Thymus (tissue), 11 donors: ENCODE measurements around the gene LAMA3. TPM values are rescaled to one million over a fixed set of nuclear protein-coding genes. Genes with fewer than 3 reads are reported as not detected.

Experiments
- DNase-seq, 9 donors: peaks; one replicate each; pipeline ENCODE4 v3.0.0-alpha.2; 2013; ENCODE audit warnings: low spot score in 9 of 9, low read depth in 6 of 9, missing footprints in 1 of 9
- H3K27ac ChIP-seq, 2 donors: one replicate each; pipeline ENCODE4 v1.5.1; 2013; ENCODE audit warnings: control low read depth in 1 of 2, low read depth in 1 of 2, low read length in 1 of 2, mild to moderate bottlenecking in 1 of 2, moderate library complexity in 1 of 2
- H3K27me3 ChIP-seq, 2 donors: one replicate each; pipeline ENCODE4 v1.5.1; 2013; ENCODE audit warnings: low read length in 1 of 2; ENCODE audit not compliant: control insufficient read depth in 2 of 2, insufficient read depth in 1 of 2
- H3K36me3 ChIP-seq, 2 donors: one replicate each; pipeline ENCODE4 v1.5.1; 2013; ENCODE audit warnings: low read length in 1 of 2, mild to moderate bottlenecking in 1 of 2, moderate library complexity in 1 of 2; ENCODE audit not compliant: control insufficient read depth in 2 of 2, insufficient read depth in 2 of 2
- H3K4me1 ChIP-seq, 2 donors: one replicate each; pipeline ENCODE4 v1.5.1; 2013; ENCODE audit warnings: low read length in 2 of 2; ENCODE audit not compliant: control insufficient read depth in 2 of 2, insufficient read depth in 2 of 2
- H3K4me3 ChIP-seq, 2 donors: one replicate each; pipeline ENCODE4 v1.5.1; 2013; ENCODE audit warnings: low read length in 2 of 2, control low read depth in 1 of 2, mild to moderate bottlenecking in 1 of 2
- H3K9me3 ChIP-seq, 2 donors: one replicate each; pipeline ENCODE4 v1.5.1; 2013; ENCODE audit warnings: low read length in 1 of 2, mild to moderate bottlenecking in 1 of 2; ENCODE audit not compliant: control insufficient read depth in 2 of 2, insufficient read depth in 1 of 2
- WGBS: extraction: QIAGEN DNeasy Blood & Tissue Kit; methylation state at CpG from one replicate; pipeline ENCODE4 v1.1.7; 2013; 5-methylcytosine and 5-hydroxymethylcytosine counted together
- polyA plus RNA-seq: library from polyadenylated mRNA; stranded (reverse); fragments of 200-250 nt; gene quantifications from one replicate; pipeline ENCODE4 v1.2.3, GENCODE V29; 2013
- total RNA-seq: library from RNA; stranded (reverse); fragments of 120-200 nt; gene quantifications from one replicate; pipeline ENCODE4 v1.2.4, GENCODE V29; 2013
- donor health status: healthy.

LAMA3 gene
- total and polyA plus RNA-seq, 2 donors, result 8.9 to 50.1 TPM

DNA sequence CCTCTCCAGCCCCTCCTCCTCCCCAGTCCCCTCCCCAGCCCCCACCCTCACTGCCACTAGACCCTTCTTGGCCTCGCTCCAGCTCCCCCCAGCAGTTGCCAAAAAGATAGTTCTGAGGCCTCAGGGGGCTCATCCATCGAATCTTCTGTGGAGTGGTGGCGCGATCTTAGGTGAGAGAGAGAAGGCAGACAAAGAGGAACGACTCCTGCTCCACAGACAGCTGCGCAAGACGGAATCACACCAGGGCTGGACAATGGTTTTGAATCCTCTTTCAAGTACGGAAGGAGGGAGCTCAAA, 68.1 kb downstream of the LAMA3 start:
- WGBS, result 94% methylated on average over 8 of the region's 8 CpGs
- Histone ChIP-seq H3K27me3 (no peaks in the 10 kb centered on the region), H3K36me3 (no peaks in the 10 kb centered on the region), H3K4me1 (no peaks in the 10 kb centered on the region), H3K9me3 (no peaks in the 10 kb centered on the region), H3K4me3 (no peak overlapping the region), H3K27ac (no peak overlapping the region)
- no peak for DNase-seq

DNA sequence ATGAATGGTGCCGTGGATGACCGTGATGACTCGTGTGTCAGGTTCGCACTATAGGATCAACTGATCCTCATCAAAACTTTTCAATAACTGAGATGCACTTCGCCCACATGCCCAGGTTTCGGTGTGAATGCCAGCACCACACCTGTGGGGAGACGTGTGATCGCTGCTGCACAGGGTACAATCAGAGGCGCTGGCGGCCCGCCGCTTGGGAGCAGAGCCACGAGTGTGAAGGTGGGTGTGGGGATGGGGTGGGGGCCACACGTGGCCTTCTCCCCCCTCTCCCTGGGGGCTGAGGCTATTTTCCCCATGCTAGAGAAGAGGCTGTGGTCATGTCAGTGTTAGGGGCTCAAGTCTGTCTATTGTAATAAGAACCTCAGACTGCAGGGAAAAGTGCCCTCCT, 69.0 kb downstream of the LAMA3 start:
- Histone ChIP-seq H3K27ac (no peak overlapping the region), H3K36me3 (no peaks in the 10 kb centered on the region), H3K4me1 (no peaks in the 10 kb centered on the region), H3K27me3 (no peaks in the 10 kb centered on the region), H3K4me3 (no peak overlapping the region), H3K9me3 (no peaks in the 10 kb centered on the region)
- 90% methylated on average over 14 of the region's 14 CpGs for WGBS
- DNase-seq, result no peak

DNA sequence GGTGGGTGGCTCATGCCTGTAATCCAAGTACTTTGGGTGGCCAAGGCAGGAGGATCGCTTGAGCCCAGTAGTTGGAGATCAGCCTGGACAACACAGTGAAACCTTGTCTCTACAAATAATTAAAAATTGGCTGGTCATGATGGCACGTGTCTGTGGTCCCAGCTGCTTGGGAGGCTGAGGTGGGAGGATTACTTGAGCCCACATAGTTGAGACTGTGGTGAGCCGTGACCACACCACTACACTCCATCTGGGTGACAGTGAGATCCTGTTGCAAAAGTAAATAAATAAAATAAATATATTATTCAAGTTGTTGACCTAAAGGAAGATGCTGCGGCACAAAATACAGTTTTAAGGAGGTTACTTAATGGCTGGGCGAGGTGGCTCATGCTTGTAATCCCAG, 72.7 kb downstream of the LAMA3 start:
- H3K4me3 ChIP-seq, result no peak overlapping the region
- WGBS, result 97% methylated on average over 5 of the region's 5 CpGs
- no peaks in the 10 kb centered on the region for H3K36me3 ChIP-seq
- H3K9me3 ChIP-seq, result no peaks in the 10 kb centered on the region
- no peaks in the 10 kb centered on the region for H3K27me3 ChIP-seq
- no peak for DNase-seq
- H3K27ac ChIP-seq, result no peak overlapping the region
- no peaks in the 10 kb centered on the region for H3K4me1 ChIP-seq

DNA sequence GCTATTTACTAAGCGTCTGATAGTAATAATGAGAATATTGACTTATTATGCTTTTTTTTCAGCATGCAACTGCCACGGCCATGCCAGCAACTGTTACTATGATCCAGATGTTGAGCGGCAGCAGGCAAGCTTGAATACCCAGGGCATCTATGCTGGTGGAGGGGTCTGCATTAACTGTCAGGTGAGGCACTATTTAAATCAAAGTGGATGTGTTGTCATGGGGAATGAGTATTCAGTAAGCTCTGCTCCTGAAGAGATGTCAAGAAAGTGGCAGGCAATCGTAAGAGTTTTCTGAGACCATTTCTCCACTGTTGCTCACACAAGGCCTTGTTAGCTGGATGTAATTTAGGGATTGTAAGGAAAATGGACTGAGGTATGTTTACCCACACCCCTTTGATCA, 74.1 kb downstream of the LAMA3 start:
- Histone ChIP-seq H3K4me1 (no peaks in the 10 kb centered on the region), H3K9me3 (no peaks in the 10 kb centered on the region), H3K27me3 (no peaks in the 10 kb centered on the region), H3K4me3 (no peak overlapping the region), H3K36me3 (no peaks in the 10 kb centered on the region), H3K27ac (no peak overlapping the region)
- DNase-seq, result no peak
- 98% methylated on average over 4 of the region's 4 CpGs for WGBS

DNA sequence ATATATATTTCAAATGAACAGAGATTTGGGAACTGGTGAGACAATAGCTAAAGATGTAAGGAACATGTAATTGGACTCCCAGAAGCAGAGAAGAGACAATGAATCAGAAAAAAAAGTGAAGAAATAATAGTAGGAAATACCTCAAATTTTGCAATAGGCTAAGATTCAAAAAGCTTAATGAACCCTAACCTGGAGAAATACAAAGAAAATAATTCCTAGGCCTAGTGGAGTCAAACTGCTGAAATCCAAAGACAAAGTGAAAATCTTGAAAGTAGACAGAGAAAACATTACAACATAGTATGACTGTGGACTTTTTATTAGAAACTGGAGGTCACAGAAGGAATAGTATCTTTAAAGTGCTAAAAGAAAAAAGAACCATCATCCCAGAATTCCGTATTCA, 76.7 kb downstream of the LAMA3 start:
- no peaks in the 10 kb centered on the region for H3K36me3 ChIP-seq
- no peaks in the 10 kb centered on the region for H3K4me1 ChIP-seq
- no peak for DNase-seq
- H3K9me3 ChIP-seq, result no peaks in the 10 kb centered on the region
- H3K27me3 ChIP-seq, result no peaks in the 10 kb centered on the region
- no peak overlapping the region for H3K4me3 ChIP-seq
- 96% methylated on average over 1 of the region's 1 CpG for WGBS
- H3K27ac ChIP-seq, result no peak overlapping the region

DNA sequence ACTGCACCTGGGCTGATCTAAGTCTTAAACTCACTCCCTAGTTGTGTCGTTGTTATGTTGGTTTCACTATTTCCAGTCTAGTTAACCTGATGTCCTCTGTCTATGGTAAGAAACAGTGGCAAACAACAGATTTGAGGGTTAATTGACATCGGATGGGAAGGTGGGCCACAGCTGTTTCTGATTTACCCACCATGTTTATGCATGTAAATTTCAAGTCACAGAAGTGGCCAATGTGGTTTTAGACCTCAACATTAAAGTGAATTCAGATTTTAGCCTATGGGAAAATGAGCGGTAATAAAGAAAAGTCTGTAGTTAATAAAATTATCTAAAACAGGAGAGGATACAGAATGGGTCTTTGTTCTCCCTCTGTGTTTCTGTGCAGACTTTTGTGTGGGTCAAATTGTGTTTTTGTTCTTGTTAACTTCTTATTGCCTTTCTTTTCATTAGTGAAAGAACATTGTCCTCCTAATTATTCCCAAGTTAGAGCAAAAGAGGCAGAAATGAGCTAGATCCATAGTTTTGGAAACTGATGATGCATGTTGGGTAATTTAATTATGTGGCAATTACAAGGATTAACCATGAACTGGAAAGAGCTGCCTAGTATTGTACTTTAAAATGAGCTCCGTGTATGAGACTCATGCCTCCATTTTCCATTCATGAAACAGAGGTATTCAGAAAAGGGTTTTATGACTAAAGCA, 83.2 kb downstream of the LAMA3 start:
- WGBS, result 95% methylated on average over 4 of the region's 4 CpGs
- H3K4me1 ChIP-seq, result no peaks in the 10 kb centered on the region

DNA sequence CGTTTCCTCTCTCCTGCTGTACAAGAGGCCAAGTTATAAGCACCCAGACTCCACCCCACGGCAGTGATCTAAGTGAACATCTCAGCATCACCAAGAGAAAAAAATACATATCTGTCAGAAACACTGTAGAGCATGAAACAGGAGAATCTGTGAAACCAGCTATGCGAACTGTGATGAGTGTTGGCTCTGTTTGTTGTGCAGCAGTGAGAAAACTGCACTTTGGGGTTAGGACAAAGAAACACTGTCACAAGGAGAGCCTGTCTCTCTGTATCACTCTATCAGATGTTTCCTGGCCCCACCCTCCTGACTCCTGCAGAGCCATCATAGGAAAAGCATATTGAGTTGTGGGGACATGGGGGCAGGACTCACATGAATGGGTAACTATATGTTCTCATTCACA, 87.1 kb downstream of the LAMA3 start:
- no peak overlapping the region for H3K27ac ChIP-seq
- WGBS, result 88% methylated on average over 3 of the region's 3 CpGs
- H3K27me3 ChIP-seq, result no peaks in the 10 kb centered on the region
- DNase-seq, result no peak
- no peaks in the 10 kb centered on the region for H3K4me1 ChIP-seq
- H3K9me3 ChIP-seq, result no peaks in the 10 kb centered on the region
- H3K4me3 ChIP-seq, result no peak overlapping the region
- H3K36me3 ChIP-seq, result no peaks in the 10 kb centered on the region

More for the DNA sequence above, 83.2 kb downstream of the LAMA3 start:
- no peaks in the 10 kb centered on the region for H3K36me3 ChIP-seq
- H3K27me3 ChIP-seq, result no peaks in the 10 kb centered on the region
- no peak overlapping the region for H3K27ac ChIP-seq
- DNase-seq, result no peak
- no peaks in the 10 kb centered on the region for H3K9me3 ChIP-seq
- no peak overlapping the region for H3K4me3 ChIP-seq

DNA sequence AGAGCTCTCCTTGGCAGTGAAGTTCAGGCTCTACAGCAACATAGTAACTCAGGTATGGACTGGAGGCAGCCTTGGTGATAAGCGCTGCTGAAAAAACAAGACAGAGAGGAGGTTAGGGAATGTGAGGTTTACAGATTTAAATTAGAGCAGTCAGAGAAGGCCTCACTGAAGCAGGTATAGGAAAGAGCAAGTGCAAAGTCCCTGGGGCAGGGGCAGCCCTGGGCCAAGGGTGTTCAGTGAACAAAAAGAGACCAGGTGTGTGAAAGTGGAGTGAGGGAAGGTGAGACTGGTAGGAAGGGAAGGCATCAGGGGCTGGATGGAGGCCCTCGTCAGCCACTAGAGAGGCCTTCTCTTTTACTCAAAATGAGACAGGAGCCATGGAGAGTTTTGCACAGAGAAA, 89.6 kb downstream of the LAMA3 start:
- H3K27ac ChIP-seq, result no peak overlapping the region
- H3K4me1 ChIP-seq, result no peaks in the 10 kb centered on the region
- H3K9me3 ChIP-seq, result no peaks in the 10 kb centered on the region
- no peak overlapping the region for H3K4me3 ChIP-seq
- DNase-seq, result no peak
- H3K27me3 ChIP-seq, result no peaks in the 10 kb centered on the region
- WGBS, result 97% methylated on average over 2 of the region's 2 CpGs
- H3K36me3 ChIP-seq, result no peaks in the 10 kb centered on the region

DNA sequence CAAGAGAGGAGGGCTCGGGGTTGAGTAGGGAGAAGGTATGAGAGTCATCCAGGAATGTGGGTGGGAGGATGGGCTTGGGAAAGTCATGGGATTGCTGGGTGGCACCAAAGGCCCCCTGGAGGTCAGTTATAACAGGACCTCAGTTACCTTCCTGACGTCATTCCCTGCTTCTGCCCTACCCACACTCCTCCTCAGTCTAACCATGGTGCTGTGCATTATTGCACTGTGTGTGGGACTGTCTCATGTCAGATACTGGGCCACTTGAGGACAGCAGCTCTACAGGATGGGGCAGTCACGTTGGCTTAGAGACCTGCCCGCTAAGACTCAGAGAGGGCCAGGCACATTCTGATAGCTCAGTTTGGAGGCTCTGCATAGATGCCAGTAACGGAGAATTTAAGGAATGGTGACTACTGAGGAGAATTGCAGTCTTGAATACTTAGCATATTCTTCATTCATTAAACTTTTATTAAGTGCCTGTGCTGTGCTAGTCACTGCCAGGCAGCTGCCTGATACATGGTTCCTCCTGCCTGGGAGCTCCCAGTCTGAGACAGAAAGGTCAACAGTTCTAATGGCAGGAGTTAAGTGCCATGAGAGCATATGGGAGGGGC, 90.5 kb downstream of the LAMA3 start:
- no peak overlapping the region for H3K27ac ChIP-seq
- DNase-seq, result no peak
- WGBS, result 97% methylated on average over 5 of the region's 5 CpGs

More for the DNA sequence above, 90.5 kb downstream of the LAMA3 start:
- Histone ChIP-seq H3K27me3 (no peaks in the 10 kb centered on the region), H3K36me3 (no peaks in the 10 kb centered on the region), H3K4me1 (no peaks in the 10 kb centered on the region), H3K4me3 (no peak overlapping the region), H3K9me3 (no peaks in the 10 kb centered on the region)
